OCI-LY1 (cell line): ENCODE results near the gene NOXA1.

Experiments
- EZH2 ChIP-seq: fragments of 200-600 bp; sonication (generic), shearing (Covaris generic); IDR thresholded peaks from 2 replicates; pipeline ENCODE4 v1.8.0; 2017; ENCODE audit warnings: borderline replicate concordance, mixed run types, mild to moderate bottlenecking, antibody characterized with exemption, low read length, moderate library complexity, mixed read lengths
- TF ChIP-seq, protein P1 (sequence below): fragments of 200-600 bp; sonication (generic), shearing (Covaris generic); IDR thresholded peaks from 2 replicates; pipeline ENCODE4 v1.5.1; 2017; ENCODE audit warnings: mild to moderate bottlenecking, antibody characterized with exemption, low read length, moderate library complexity, mixed read lengths

DNA sequence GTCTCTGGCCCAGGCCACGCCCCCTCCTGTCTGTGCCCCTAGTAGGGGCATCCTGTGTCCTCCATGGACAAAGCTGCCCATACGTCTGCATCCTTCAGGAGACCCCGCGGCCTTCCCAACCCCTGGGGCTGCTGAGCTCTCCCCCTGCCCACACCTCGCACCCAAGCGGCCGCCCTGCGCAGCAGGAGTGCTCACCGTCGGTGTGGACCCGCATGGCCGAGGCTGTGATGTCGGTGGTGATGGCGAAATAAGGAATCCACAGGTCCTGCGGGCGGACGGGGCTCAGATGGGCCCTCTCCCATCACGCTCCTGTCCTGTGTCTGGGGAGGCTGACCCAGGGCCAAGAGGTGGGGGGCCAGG is 40.7 kb downstream of the NOXA1 start:
- no peak for TF ChIP-seq EZH2
- TF ChIP-seq, protein P1, sequence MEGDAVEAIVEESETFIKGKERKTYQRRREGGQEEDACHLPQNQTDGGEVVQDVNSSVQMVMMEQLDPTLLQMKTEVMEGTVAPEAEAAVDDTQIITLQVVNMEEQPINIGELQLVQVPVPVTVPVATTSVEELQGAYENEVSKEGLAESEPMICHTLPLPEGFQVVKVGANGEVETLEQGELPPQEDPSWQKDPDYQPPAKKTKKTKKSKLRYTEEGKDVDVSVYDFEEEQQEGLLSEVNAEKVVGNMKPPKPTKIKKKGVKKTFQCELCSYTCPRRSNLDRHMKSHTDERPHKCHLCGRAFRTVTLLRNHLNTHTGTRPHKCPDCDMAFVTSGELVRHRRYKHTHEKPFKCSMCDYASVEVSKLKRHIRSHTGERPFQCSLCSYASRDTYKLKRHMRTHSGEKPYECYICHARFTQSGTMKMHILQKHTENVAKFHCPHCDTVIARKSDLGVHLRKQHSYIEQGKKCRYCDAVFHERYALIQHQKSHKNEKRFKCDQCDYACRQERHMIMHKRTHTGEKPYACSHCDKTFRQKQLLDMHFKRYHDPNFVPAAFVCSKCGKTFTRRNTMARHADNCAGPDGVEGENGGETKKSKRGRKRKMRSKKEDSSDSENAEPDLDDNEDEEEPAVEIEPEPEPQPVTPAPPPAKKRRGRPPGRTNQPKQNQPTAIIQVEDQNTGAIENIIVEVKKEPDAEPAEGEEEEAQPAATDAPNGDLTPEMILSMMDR = no peak
